ENCODE measurements around the gene TSKS. TPM values are rescaled to one million over a fixed set of nuclear protein-coding genes. Genes with fewer than 3 reads are reported as not detected.

Gene TSKS

GRCh38 chr19:49692147-49692506 is 71.0 kb downstream of the TSKS start:
- Histone ChIP-seq H2AK5ac (ENCODE audit: low read length) (no peak overlapping the region), H2BK15ac (replicated peaks; ENCODE audit: low read depth) (no peak overlapping the region), H3K27me3 (ENCODE audit: insufficient read depth, low read length, poor library complexity) (no peaks in the 10 kb centered on the region), H2BK120ac (ENCODE audit: low read depth, low read length) (no peak overlapping the region), H4K8ac (ENCODE audit: low read depth, low read length) (no peak overlapping the region), H3K4me2 (ENCODE audit: low read length) (no peak overlapping the region), H3K9ac (ENCODE audit: low read length) (peak overlapping the region; percentile 49), H4K5ac (ENCODE audit: low read length) (no peak overlapping the region), H2BK5ac (ENCODE audit: low read length) (no peak overlapping the region), H3K27ac (ENCODE audit: low read depth, low read length) (no peak overlapping the region), H3K23ac (ENCODE audit: low read length) (no peak overlapping the region), H3K4me1 (ENCODE audit: control insufficient read depth, low read depth, low read length) (peaks cover 2% of the 10 kb centered on the region), H3K4ac (ENCODE audit: low read depth, low read length) (no peak overlapping the region), H3K4me3 (ENCODE audit: low read length) (no peak overlapping the region), H3K18ac (ENCODE audit: low read length) (no peak overlapping the region), H3K79me2 (ENCODE audit: control insufficient read depth, insufficient read depth, low read length) (no peaks in the 10 kb centered on the region), H3K79me1 (ENCODE audit: low read length) (no peaks in the 10 kb centered on the region), H3K36me3 (ENCODE audit: control insufficient read depth, insufficient read depth, low read length) (no peaks in the 10 kb centered on the region), H3K56ac (ENCODE audit: low read length) (peak overlapping the region; percentile 50)
- DNase-seq = no peak
- no CpG with 5 or more reads among the region's 16 CpGs for WGBS (ENCODE audit: extremely low coverage, insufficient coverage, low lambda C conversion rate)

DNA sequence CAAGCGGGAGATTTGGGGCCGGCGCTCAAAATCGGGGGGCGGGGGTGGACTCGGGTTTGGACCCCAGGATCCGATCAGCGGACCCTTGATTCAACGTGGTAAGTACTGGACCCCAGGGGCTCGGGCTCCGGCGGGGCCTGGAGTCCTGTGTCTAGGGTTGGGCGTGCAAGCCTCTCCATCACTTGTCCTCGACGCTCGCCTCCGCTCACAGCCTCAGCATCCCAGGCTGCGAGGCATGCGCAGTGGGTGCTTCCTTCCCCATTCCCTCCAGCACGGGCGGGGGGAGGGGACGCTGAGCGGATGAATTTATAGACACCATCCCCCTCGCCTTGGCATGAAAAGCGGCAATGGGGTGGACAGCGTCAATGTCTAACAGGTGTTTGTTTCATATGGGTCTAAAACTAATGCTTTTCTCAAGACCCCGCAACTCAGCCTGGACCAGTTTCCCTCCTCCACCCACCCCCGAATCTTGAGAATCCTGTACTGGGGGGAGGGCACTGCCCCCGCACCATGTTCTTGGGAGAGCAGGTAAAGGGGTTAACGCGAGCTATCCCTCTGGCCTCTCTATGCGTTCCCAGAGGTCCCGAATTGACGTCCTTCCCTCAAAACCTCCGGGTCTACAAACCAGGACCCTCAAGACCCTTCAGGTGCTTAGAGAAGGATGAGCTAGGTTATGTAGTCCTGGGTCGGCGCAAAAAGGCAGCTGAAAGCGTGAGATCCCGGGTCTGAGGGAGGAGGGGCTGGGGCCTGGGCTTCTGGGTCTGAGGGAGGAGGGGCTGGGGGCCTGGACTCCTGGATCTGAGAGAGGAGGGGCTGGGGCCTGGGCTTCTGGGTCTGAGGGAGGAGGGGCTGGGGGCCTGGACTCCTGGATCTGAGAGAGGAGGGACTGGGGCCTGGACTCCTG is 71.6 kb downstream of the TSKS start:
- Histone ChIP-seq H3K4me1 (ENCODE audit: control insufficient read depth, low read depth, low read length) (peaks cover 2% of the 10 kb centered on the region), H3K4me3 (ENCODE audit: low read length) (peak overlapping the region; percentile 38)
- WGBS (ENCODE audit: extremely low coverage, insufficient coverage, low lambda C conversion rate) = no CpG with 5 or more reads among the region's 39 CpGs

GRCh38 chr19:49690656-49691242 is 72.4 kb downstream of the TSKS start, which contains the start of gene CPT1C:
CPT1C (plus strand) TSS chr19:49691116; CDS start chr19:49692253, 1,137 bp downstream.
- Histone ChIP-seq H3K9ac (ENCODE audit: low read length) (peak within 1 kb of the TSS; percentile 86), H2BK15ac (replicated peaks; ENCODE audit: low read depth) (no peak within 1 kb of the TSS), H2BK120ac (ENCODE audit: low read depth, low read length) (no peak within 1 kb of the TSS), H3K4me1 (ENCODE audit: control insufficient read depth, low read depth, low read length) (peaks cover 2% of the 10 kb centered on the region), H3K79me2 (ENCODE audit: control insufficient read depth, insufficient read depth, low read length) (no peaks in the 10 kb centered on the region), H3K36me3 (ENCODE audit: control insufficient read depth, insufficient read depth, low read length) (peaks cover 8% of the 10 kb centered on the region), H2BK5ac (ENCODE audit: low read length) (no peak within 1 kb of the TSS), H3K4me3 (ENCODE audit: low read length) (peak within 1 kb of the TSS; percentile 67), H3K18ac (ENCODE audit: low read length) (peak within 1 kb of the TSS; percentile 28), H3K23ac (ENCODE audit: low read length) (no peak within 1 kb of the TSS), H3K27ac (ENCODE audit: low read depth, low read length) (peak within 1 kb of the TSS; percentile 65), H3K56ac (ENCODE audit: low read length) (peak within 1 kb of the TSS; percentile 92), H4K8ac (ENCODE audit: low read depth, low read length) (peak within 1 kb of the TSS; percentile 68), H3K4me2 (ENCODE audit: low read length) (peak within 1 kb of the TSS; percentile 76), H3K27me3 (ENCODE audit: insufficient read depth, low read length, poor library complexity) (no peaks in the 10 kb centered on the region), H4K5ac (ENCODE audit: low read length) (no peak within 1 kb of the TSS), H2AK5ac (ENCODE audit: low read length) (no peak within 1 kb of the TSS), H3K4ac (ENCODE audit: low read depth, low read length) (no peak within 1 kb of the TSS), H3K79me1 (ENCODE audit: low read length) (peaks cover 5% of the 10 kb centered on the region)
- no CpG with 5 or more reads among the region's 38 CpGs for WGBS (ENCODE audit: extremely low coverage, insufficient coverage, low lambda C conversion rate)
- DNase-seq = peak; percentile 93

More for the DNA sequence above, 71.6 kb downstream of the TSKS start:
- Histone ChIP-seq H3K4me2 (ENCODE audit: low read length) (peak overlapping the region; percentile 76), H3K27ac (ENCODE audit: low read depth, low read length) (no peak overlapping the region), H3K23ac (ENCODE audit: low read length) (no peak overlapping the region), H3K18ac (ENCODE audit: low read length) (peak overlapping the region; percentile 16), H3K4ac (ENCODE audit: low read depth, low read length) (no peak overlapping the region), H2BK5ac (ENCODE audit: low read length) (no peak overlapping the region), H3K36me3 (ENCODE audit: control insufficient read depth, insufficient read depth, low read length) (peaks cover 2% of the 10 kb centered on the region), H2BK15ac (replicated peaks; ENCODE audit: low read depth) (no peak overlapping the region), H2BK120ac (ENCODE audit: low read depth, low read length) (no peak overlapping the region), H2AK5ac (ENCODE audit: low read length) (no peak overlapping the region), H3K56ac (ENCODE audit: low read length) (peak overlapping the region; percentile 51), H4K5ac (ENCODE audit: low read length) (no peak overlapping the region), H4K8ac (ENCODE audit: low read depth, low read length) (peak overlapping the region; percentile 68), H3K79me1 (ENCODE audit: low read length) (no peaks in the 10 kb centered on the region), H3K27me3 (ENCODE audit: insufficient read depth, low read length, poor library complexity) (no peaks in the 10 kb centered on the region), H3K9ac (ENCODE audit: low read length) (peak overlapping the region; percentile 72), H3K79me2 (ENCODE audit: control insufficient read depth, insufficient read depth, low read length) (no peaks in the 10 kb centered on the region)
- DNase-seq = peak; percentile 87

DNA sequence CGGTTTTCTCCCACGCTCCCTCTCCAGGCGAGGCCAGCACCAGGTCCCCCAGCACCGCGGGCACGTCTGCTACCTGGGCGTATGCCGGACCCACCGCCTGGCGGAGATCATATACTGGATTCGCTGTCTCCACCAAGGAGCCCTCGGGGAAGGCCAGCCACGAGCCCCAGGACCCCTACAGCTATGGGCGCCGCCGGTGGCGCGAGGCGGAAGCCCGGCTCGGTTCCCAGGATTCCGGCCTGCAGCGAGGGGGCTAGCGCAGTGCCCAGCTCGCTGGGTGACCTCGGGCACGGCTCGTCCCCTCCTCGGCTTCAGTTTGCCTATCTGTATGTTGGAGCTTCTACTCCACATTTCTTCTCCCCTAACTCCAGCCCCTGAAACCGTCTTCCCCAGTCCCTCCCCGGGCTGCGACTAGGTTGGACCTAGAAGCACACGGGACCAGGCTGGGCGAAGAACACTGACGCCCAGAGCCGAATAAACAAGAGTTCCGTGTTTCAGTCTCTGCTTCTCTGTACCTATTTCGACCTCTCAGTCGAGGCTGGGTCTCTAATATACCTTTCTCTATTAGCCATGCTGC is 72.9 kb downstream of the TSKS start:
- H3K79me1 ChIP-seq (ENCODE audit: low read length) = peaks cover 6% of the 10 kb centered on the region
- H3K27me3 ChIP-seq (ENCODE audit: insufficient read depth, low read length, poor library complexity) = no peaks in the 10 kb centered on the region
- peak; percentile 38 for DNase-seq
- H3K4me2 ChIP-seq (ENCODE audit: low read length) = peak overlapping the region; percentile 69
- H3K9ac ChIP-seq (ENCODE audit: low read length) = peak overlapping the region; percentile 86
- peak overlapping the region; percentile 65 for H3K27ac ChIP-seq (ENCODE audit: low read depth, low read length)
- H3K36me3 ChIP-seq (ENCODE audit: control insufficient read depth, insufficient read depth, low read length) = peaks cover 12% of the 10 kb centered on the region
- H2BK120ac ChIP-seq (ENCODE audit: low read depth, low read length) = no peak overlapping the region
- H4K5ac ChIP-seq (ENCODE audit: low read length) = no peak overlapping the region
- no peak overlapping the region for H2AK5ac ChIP-seq (ENCODE audit: low read length)
- H3K4me1 ChIP-seq (ENCODE audit: control insufficient read depth, low read depth, low read length) = peaks cover 2% of the 10 kb centered on the region
- WGBS (ENCODE audit: extremely low coverage, insufficient coverage, low lambda C conversion rate) = no CpG with 5 or more reads among the region's 39 CpGs
- no peak overlapping the region for H3K23ac ChIP-seq (ENCODE audit: low read length)
- peak overlapping the region; percentile 28 for H3K18ac ChIP-seq (ENCODE audit: low read length)
- H2BK15ac ChIP-seq (replicated peaks; ENCODE audit: low read depth) = no peak overlapping the region
- no peak overlapping the region for H2BK5ac ChIP-seq (ENCODE audit: low read length)
- peak overlapping the region; percentile 92 for H3K56ac ChIP-seq (ENCODE audit: low read length)
- H3K4ac ChIP-seq (ENCODE audit: low read depth, low read length) = no peak overlapping the region
- H3K4me3 ChIP-seq (ENCODE audit: low read length) = peak overlapping the region; percentile 67
- no peaks in the 10 kb centered on the region for H3K79me2 ChIP-seq (ENCODE audit: control insufficient read depth, insufficient read depth, low read length)
- no peak overlapping the region for H4K8ac ChIP-seq (ENCODE audit: low read depth, low read length)

Small RNAs within 50 kb of the gene (small RNA-seq; reads per million reads assigned to genes)
- gene MIR6799 (ENCODE audit: insufficient read depth) (0.54 reads per million), gene RNU6-841P (ENCODE audit: insufficient read depth) (not detected)
